Stimulated activated CD4-positive, alpha-beta T cell treated with anti-CD3 and anti-CD28 coated beads, TNF-alpha, amount 100 ng/mL, for 1 hour (primary cell): ENCODE results near the gene TMCO4.
"Not testable (repeated sequence)": the region's sequence is repeated elsewhere in the genome, so short reads cannot be mapped to it uniquely, and the experiment has no call there.

Experiments
- DNase-seq, 3 donors: peaks; one replicate each; pipeline ENCODE4 v3.0.0-alpha.2; 2020; ENCODE audit warnings: low read depth in 3 of 3, low spot score in 1 of 3

Gene TMCO4

DNA sequence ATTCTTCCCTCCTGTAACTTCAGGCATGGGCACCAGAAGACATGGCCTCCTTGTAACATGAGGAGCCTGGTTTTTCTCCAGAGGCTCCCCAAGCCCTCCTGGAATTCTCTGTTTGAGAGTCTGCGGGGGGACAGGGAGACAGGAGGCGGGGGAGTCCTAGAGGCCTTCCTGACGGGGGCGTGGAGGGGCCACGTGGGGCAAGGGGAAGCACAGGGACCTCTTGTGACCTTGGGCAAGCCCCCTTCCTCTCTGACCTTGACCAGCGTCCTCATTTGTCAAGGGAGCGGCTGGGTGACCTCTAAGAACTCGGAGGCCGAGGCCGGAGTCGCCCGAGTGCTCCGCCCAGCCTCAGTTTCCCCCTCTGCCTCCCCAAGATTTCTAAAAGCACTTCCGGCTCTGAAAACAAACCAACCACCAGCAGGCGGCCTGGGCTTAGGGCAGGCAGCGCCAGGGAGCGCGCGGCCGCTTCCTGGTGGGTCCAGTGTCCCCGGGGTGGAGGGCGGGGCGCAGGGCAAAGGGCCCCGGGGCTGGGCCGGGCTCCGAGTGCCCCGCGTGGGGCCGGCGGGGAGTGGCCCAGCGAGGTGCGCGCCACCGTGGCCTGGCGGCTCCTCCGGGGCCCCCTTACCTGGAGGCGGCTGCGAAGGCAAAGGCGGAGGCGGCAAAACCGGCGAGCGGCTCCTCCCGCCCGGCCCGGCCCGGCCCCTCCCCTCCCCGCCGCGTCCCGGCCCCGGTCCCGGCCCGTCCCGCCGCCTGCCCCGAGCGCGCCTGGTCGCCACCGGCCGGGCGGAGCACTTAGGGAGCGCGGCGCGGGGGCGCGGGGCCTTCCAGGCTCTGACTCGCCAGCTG lies at the start of gene TMCO4:
Gene TMCO4, minus strand, starts transcription at position 687 of the 846 bp plus-strand sequence. CDS start 19,158 bp downstream, outside the sequence.
- peak; percentile 10 to 40 (median 15) for DNase-seq

DNA sequence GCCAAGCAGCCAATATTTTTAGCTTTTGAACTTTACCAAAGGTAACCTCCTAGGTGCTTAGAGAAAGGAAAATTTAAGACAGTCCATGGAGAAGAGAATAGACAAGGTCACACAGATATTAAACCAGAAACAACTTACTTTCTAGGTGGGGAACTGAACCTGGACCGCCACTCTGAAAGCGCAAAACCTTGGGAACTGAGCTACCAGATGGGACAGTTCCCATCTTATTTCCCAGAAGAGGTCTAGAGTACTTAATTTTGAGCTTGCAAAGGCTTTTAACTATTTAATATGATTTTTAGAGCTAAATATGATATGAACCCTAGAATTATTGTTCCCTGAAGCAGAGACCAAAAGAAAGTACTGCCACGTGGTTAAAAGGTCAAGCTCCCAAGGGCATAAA lies 49.6 kb upstream of the TMCO4 start:
- DNase-seq = not testable (repeated sequence)

DNA sequence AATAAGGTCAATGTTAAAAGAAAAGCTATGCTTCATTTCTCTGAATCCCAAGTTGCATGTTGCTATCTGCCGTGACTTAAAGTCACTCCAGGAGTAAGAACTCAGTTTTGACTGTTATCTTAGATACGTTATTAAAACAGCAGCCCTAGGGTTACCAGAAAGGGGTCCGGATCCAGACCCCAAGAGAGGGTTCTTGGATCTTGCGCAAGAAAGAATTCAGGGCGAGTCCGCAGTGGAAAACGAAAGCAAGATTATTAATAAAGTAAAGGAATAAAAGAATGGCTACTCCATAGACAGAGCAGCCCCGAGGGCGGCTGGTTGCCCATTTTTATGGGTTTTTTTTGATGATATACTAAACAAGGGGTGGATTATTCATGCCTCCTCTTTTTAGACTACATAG lies 47.6 kb upstream of the TMCO4 start:
- not testable (repeated sequence) for DNase-seq

DNA sequence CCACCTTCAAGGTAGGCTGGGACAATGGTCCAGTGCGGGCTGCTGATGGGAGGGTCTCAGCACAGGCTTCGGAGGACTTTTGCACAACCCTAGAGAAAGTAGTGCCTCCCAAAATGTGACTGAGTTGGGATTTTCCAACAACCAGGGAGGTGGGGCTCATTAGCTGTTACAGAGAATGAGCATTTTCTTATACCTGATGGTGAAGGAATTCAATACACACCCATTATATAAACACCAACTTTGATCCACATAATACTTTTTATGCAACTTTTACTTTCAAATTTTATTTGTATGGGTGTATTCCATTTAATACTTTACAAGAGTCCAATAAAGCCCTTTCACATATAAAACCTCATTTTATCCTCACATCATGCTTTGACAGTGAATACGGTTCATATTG lies 46.6 kb upstream of the TMCO4 start:
- no peak for DNase-seq

DNA sequence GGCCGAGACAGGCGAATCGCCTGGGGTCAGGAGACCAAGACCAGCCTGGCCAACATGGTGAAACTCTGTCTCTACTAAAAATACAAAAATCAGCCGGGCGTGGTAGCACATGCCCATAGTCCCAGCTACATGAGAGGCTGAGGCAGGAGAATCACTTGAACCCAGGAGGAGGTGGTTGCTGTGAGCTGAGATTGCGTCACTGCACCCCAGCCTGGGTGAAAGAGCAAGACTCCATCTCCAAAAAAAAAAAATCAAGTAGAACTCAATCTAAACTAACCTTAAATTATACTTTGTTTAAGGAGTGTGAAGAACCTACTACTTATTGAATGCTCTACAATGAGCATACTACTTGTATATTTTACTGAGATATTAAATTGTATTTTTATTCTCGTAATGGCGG lies 45.8 kb upstream of the TMCO4 start:
- no peak for DNase-seq

DNA sequence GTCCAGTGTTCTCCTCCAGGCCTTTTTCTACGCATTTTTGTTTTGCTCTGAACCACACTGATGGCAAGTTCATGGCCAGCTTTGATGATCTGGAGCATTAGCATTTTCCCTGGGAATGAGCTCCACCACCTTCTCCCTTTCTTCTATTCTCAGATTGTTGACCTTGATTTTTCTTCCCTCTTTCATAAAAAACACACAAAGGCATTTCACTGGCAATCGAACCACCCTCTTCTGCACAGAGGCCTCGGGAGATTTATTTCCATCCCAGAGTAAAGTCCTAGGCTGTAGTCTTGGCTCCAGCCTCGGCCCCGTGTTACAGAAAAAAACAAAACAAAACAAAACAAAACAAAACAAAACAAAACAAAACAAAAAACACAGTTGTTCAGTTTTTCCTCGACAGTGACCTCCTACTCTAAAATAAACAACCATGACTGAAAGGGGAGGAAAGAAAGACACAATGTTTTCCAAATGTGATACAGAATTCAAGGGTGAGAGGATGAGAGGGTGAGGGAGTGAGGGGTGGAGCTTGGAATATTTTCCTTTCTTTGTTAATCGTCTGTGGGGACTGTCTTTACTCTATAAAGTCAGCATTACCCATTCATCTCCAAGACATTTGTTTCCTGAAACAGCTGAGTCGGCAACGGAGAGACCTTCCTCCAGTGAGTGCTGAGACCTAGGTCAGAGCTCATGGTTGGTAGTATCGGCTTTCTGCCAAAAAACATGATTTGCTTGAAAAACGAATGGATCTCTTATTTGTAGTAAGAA lies 45.2 kb upstream of the TMCO4 start:
- no peak for DNase-seq

DNA sequence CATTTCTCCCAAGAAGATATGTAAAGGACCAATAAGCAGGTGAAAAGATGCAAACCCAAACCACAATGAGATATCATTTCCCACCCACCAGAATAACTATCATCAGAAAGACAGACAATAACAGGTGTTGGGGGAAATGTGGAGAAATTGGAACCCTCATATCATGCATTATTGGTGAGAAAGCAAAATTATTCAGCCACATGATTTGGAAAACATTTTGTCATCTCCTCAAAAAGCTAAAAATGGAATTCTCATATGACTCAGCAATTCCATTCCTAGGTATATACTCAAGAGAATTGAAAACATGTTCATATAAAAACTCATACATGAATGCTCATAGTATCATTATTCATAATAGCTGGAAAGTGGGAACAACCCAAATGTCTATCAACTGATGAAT lies 40.5 kb upstream of the TMCO4 start:
- no peak for DNase-seq

DNA sequence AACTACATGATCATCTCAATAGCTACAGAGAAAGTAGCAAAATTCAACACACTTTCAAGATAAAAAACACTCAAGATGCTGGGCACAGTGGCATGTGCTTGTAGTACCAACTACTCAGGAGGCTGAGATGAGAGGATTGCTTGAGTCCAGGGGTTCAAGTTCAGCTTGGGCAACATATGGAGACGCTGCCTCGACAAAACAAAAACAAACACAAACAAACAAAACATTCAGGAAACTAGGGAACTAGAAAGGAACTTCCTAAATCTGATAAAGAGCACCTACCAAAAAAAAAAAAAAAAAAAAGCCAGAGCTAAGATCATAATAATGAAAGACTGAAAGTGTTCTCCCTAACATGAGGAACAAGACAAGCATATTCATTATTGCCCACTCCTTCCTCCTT lies 38.1 kb upstream of the TMCO4 start:
- DNase-seq = no peak

DNA sequence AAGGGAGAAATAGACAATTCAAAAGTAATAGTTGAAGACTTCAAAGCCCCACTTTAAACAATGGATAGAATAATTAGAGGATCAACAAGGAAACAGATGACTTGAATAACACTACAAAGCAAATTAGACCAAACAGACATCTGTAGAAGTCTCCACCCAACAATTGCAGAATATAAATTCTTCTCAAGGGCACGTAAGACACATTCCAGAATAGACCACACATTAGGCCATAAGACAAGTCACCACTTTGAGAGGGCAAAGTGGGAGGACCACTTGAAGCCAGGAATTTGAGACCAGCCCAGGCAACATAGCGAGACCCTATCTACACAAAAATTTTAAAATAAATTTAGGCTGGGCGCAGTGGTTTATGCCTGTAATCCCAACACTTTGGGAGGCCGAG lies 35.9 kb upstream of the TMCO4 start:
- DNase-seq = no peak

DNA sequence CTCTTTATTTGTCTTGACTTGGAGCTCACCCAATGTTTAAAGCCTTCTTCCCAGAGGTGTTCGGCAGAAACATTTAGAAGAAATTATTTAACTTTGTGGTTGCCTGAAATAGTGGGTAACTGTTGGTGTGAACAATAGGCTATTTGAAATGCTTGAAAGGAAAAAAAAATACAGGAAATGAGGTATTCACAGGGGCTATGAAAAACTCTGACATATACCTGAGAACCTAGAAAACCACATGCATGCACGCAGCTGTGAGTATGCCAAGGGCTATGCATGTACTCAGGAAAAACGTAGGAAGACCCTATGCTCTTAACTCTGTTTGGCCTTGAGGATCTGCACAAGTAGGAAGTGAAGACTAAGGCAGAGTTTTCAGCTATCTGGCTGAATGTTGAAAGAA lies 31.7 kb upstream of the TMCO4 start:
- DNase-seq = no peak

DNA sequence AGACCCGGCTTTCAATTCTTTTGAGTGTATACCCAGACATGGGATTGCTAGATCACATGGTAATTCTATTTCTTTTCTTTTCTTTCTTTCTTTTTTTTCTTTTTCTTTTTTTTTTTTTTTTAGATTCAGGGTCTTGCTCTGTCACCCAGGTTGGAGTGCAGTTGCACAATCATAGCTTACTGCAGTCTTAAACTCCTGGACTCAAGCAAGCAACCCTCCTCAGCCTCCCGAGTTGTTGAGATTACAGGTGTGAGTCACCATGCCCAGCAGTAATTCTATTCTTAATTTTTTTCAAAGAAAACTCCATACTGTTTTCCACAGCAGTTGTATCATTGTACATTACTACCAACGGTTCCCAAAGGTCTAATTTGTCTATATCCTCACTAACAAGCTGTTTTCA lies 28.8 kb upstream of the TMCO4 start:
- DNase-seq = no peak

DNA sequence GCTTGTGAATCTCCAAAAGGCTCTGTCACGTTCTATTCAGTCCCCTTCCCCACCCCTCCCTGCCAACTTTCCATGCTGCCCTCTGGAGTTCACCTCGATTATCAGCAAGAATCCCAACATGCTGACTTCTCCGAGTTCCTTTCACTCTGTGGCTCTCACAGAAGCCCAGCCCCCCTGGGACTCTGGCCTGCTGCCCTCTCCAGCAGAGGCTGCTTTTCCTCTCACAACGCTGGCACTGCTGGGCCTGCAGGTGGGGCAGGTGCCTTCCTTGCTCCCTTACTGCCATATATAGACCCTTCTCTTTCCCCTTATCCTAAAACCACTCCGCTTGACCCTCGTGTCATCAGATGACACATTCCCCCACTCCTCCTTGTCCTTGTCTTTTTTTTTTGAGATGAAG lies 25.6 kb upstream of the TMCO4 start:
- DNase-seq = no peak

DNA sequence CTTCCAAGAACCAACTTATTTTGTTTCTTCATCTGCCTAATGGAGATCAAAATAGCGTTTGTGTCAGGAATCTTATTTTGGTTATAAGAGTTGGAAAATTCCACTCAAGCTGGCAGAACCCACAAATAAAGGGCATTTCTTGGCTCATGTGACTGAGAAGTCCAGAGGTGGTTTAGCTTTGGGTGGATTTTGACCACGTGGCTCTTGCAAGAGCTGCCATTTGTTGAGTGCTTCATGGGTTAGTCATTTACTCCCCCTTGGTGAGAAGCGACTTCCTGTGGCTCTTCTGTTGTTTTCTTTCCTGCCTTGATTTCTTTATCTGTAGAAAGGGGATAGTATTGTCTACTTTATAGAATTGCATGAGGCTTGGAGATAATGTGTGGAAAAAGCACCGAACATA lies 24.8 kb upstream of the TMCO4 start:
- no peak for DNase-seq

DNA sequence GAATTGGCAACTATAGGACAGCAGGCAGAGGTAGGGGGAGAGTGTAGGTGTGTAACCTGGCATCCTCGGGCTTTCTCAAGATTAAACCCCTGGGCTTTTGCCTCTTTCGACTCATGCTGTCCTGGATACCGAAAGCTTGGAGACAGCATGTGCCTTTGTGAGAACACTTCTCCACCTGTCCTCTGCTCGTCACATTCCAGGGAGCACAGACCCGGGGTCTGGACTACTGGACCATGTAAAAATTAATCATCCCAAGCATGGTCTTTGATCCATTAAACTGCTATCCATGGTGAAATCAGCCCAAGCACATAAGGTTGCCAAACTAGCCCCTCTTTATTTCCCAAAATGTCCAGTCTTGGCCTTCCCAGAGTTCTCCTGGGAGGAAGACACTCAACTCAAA lies 24.3 kb upstream of the TMCO4 start:
- DNase-seq = no peak

DNA sequence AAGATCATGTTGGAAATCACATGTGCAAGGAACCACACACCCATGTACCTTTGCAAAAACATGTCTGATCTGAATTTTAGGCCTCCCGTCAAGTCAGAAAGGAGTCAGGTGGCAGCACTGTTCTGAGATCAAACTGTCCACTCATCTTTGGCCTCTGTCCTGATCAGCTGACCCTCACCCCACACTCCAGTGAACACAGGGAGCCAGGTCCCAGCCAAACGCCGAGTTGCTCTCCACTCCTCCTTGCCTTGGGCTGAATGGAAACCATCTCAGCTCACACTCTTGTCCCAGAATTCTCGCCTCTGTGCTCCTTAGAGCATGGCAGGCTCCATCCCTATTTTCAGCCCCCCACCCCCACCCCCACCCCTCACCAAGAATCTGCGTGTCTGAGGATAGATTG lies 20.0 kb upstream of the TMCO4 start:
- DNase-seq = no peak

DNA sequence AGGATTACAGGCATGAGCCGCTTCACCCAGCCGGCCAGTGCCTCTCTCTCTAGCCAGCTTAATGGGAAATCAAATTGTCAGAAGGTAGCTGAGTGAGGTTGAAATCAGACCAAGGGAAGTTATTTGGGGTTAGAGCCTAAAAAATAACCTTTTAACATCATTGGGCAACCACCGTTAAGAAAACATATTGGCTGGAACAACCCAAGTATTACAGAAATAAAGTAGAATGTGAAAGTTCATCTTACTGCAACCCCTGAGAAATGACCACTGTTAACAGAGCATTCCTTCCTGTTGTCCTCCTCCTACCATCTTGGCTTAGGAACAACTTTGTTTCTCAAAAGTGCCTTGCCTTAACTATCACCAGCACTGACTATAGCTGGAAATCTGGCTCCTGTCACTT lies 18.6 kb upstream of the TMCO4 start:
- DNase-seq = no peak

DNA sequence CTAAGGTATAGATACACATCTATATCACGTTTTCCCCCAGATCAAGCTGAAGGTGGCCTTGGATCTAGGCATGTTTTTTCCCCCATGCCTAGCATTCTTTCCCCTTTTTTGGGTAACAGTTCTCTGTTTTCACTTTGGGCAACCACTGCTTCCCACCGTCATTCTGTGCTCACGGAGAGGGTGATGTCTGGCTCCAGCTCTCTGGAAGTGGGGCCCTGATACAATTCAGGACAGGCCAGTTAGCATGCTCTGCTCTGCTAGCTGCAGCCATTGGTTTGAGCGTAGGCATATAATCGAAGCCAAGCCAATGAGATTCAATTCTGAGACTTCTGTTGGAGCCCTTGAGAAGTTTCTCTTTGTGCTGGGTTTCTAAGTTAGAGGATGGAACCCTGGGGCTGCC lies 17.4 kb upstream of the TMCO4 start:
- no peak for DNase-seq

DNA sequence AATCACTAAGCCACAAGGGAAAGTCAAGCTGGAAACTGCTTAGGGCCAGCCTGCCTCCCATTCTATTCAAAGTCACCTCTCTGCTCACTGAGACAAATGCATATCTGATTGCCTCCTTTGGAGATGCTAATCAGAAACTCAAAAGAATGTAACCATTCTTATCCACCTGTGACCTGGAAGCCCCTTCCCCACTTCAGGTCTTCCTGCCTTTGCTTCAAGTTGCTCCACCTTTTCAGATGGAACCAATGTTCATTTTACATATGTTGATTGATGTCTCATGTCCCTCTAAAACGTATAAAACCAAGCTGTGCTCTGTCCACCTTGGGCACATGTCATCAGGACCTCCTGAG lies 17.0 kb upstream of the TMCO4 start:
- not testable (repeated sequence) for DNase-seq

DNA sequence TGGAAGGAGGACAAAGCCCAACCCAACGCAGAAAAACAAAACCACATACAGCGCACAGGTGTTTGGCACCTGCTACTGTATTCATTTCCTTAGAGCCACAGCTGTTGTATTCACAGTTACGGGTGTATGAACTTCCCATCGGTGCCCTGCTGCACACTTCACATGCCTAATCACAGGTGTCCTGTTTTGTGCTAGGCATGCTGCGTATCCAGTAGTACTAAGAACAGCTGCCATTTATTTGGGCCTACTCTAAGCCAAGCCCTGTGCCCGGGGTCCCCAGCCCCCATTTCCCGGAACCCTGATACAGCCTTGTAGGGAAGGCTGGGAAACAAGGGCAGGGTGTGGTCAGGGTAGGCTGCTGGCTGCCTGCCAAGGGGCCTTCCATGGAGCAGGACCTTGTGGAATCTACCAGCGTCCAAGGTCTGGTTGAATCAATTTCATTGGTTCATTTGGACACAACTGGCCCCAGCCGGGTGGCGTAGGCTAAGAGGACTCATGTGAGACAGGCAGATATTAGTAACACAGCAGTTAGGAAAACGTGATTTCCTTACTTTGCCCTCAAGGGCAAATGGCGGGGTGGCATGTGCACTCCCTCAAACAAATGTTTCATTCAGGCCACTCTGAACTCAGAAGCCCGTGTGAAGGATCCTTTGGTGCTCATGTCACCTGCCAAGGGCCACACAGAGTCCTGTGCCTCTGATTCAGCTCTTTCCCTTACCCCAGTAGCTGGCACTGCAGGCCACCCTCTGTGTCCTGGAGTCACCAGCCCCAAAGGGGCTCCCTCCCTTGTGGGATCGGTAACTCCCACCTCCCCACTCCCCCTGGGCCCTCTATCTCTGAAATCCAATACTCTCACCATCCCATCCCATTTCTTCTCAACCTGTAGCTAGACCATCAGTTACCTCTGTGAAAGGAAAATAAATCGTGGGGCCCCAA lies 16.4 kb upstream of the TMCO4 start:
- no peak for DNase-seq

DNA sequence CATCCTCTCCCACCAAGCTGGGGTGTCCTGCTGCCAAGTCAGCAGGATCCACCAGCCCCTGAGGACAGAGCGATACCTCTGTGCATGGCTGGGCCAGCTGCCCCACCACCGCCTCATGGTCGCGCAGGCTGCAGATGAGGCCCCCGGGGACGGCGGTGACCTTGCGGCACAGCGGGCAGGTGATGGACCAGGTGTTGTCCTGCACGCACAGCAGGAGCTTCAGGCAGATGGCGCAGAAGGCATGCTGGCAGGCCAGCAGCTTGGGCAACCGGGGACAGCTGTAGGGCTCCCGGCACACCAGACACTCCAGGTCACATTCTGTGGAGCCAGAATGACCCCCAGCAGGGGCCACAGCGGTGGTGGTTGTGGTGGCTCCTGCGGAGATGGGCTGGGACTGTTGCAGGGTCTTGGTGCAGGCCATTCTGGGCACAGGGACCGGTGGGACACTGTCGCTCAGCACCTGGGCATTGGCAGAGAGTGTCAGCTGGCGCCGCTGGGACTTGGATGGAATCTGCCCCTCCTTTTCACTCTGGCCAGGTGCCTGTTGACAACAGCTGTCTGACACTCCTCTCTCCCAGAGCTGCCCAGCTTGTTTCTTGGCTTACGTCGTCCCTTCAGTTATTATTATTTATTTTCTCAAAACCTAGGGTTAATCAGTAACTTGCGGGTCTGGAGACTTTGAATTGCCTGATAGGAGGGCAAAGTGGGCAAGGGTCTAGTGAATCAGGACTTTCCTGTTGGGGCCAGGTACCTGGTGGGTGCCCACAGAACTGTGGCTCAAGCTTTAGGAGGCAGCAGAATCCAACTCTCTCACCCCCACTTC lies 15.2 kb upstream of the TMCO4 start, which contains the start of gene RNF186:
Gene RNF186, minus strand, starts transcription at position 603 of the 823 bp plus-strand sequence. Its CDS starts 182 bp downstream, at position 421.
- no peak for DNase-seq
